Epithelial cell of proximal tubule (primary cell): ENCODE results near the gene ADORA1. TPM values are rescaled to one million over a fixed set of nuclear protein-coding genes. Genes with fewer than 3 reads are reported as not detected.

Experiments used
- DNase-seq: peaks from one replicate; pipeline ENCODE4 v3.0.0-alpha.2; 2011; ENCODE audit warnings: low read depth
- H3K4me3 ChIP-seq: 2 replicates; pipeline ENCODE4 v1.5.1; 2011; ENCODE audit warnings: low read depth, mild to moderate bottlenecking, low read length
- CTCF ChIP-seq: conservative IDR thresholded peaks from 2 replicates; pipeline ENCODE4 v1.5.1; 2012; ENCODE audit warnings: low read depth, mild to moderate bottlenecking, low read length
- total RNA-seq: library from RNA; depleted of rRNA; stranded (reverse); fragments of >200 nt; gene quantifications from 2 replicates; pipeline ENCODE4 v1.2.3, GENCODE V29; 2015

ADORA1 gene
- 3.7 and 12.3 TPM in 2 replicates for total RNA-seq

- peak within 1 kb of the TSS; percentile 65 for H3K4me3 ChIP-seq
- peak; percentile 13 for TF ChIP-seq CTCF
- no peak for DNase-seq
These were observed at the start of gene ADORA1 for GRCh38 chr1:203127666-203128430. TSS of gene ADORA1 (plus strand) at chr1:203127726. CDS start at chr1:203128842, 1,116 bp downstream.

- DNase-seq: no peak
- H3K4me3 ChIP-seq: no peak overlapping the region
- no peak for TF ChIP-seq CTCF
These were observed 49.6 kb upstream of the ADORA1 start for GRCh38 chr1:203077956-203078355.

GRCh38 chr1:203078478-203078877 lies 49.0 kb upstream of the ADORA1 start:
- no peak for TF ChIP-seq CTCF
- no peak for DNase-seq
- H3K4me3 ChIP-seq: no peak overlapping the region

GRCh38 chr1:203080456-203080855 lies 47.1 kb upstream of the ADORA1 start:
- H3K4me3 ChIP-seq: no peak overlapping the region
- DNase-seq: no peak
- TF ChIP-seq CTCF: no peak

GRCh38 chr1:203081465-203082230 lies 45.9 kb upstream of the ADORA1 start:
- no peak for DNase-seq
- TF ChIP-seq CTCF: no peak
- H3K4me3 ChIP-seq: no peak overlapping the region

GRCh38 chr1:203082231-203082505 lies 45.4 kb upstream of the ADORA1 start:
- H3K4me3 ChIP-seq: no peak overlapping the region
- TF ChIP-seq CTCF: no peak
- DNase-seq: no peak
